HG03135 (cell line): ENCODE measurements around the gene ZCWPW1.
"Not testable (repeated sequence)": the region's sequence is repeated elsewhere in the genome, so short reads cannot be mapped to it uniquely, and the experiment has no call there.

Experiments used
- ATAC-seq: cut with Tn5 transposase; IDR thresholded peaks from one replicate; pipeline ENCODE4 v1.9.1; 2021; ENCODE audit warnings: mild to moderate bottlenecking, moderate library complexity; ENCODE audit not compliant: unreplicated experiment

ZCWPW1 gene

GRCh38 chr7:100402241-100402640, 26.3 kb downstream of the ZCWPW1 start:
- ATAC-seq, result no peak

GRCh38 chr7:100401811-100402210, 26.7 kb downstream of the ZCWPW1 start:
- no peak for ATAC-seq

- no peak for ATAC-seq
Observed at GRCh38 chr7:100400656-100401055, 27.8 kb downstream of the ZCWPW1 start.

GRCh38 chr7:100400041-100400440, 28.5 kb downstream of the ZCWPW1 start:
- no peak for ATAC-seq

GRCh38 chr7:100398239-100398638, 30.3 kb downstream of the ZCWPW1 start:
- ATAC-seq, result no peak

GRCh38 chr7:100397315-100398081, 31.0 kb downstream of the ZCWPW1 start:
- no peak for ATAC-seq

- peak; percentile 79 for ATAC-seq
Observed at GRCh38 chr7:100396421-100396982, 32.0 kb downstream of the ZCWPW1 start.

- no peak for ATAC-seq
Observed at GRCh38 chr7:100394077-100394476, 34.4 kb downstream of the ZCWPW1 start.

GRCh38 chr7:100393233-100393905, 35.1 kb downstream of the ZCWPW1 start:
- no peak for ATAC-seq

- ATAC-seq, result no peak
Observed at GRCh38 chr7:100390286-100391009, 38.1 kb downstream of the ZCWPW1 start.

GRCh38 chr7:100389437-100390088, 38.9 kb downstream of the ZCWPW1 start:
- ATAC-seq, result no peak

GRCh38 chr7:100387695-100388094, 40.8 kb downstream of the ZCWPW1 start:
- no peak for ATAC-seq

GRCh38 chr7:100386940-100387339, 41.6 kb downstream of the ZCWPW1 start:
- ATAC-seq, result no peak

GRCh38 chr7:100384628-100385294, 43.7 kb downstream of the ZCWPW1 start:
- no peak for ATAC-seq

GRCh38 chr7:100382234-100382853, 46.2 kb downstream of the ZCWPW1 start:
- not testable (repeated sequence) for ATAC-seq

- not testable (repeated sequence) for ATAC-seq
Observed at GRCh38 chr7:100381531-100382233, 46.8 kb downstream of the ZCWPW1 start.

- ATAC-seq, result no peak
Observed at GRCh38 chr7:100380196-100380595, 48.3 kb downstream of the ZCWPW1 start.

- ATAC-seq, result no peak
Observed at GRCh38 chr7:100378114-100378755, 50.3 kb downstream of the ZCWPW1 start.

GRCh38 chr7:100376066-100376465, 52.4 kb downstream of the ZCWPW1 start:
- no peak for ATAC-seq
